GM18861 (cell line): ENCODE measurements around the gene ACTBL2.
A peak's percentile ranks its signal among the peaks of the same experiment; 100 is the strongest.
"Not testable (repeated sequence)": the region's sequence is repeated elsewhere in the genome, so short reads cannot be mapped to it uniquely, and the experiment has no call there.

Experiments
- ATAC-seq: cut with Tn5 transposase; IDR thresholded peaks from one replicate; pipeline ENCODE4 v1.9.1; 2021; ENCODE audit not compliant: unreplicated experiment

The ACTBL2 gene

GRCh38 chr5:57494104-57495098, 11.8 kb upstream of the ACTBL2 start:
- ATAC-seq = peak; percentile 38

- ATAC-seq = no peak
Measured at GRCh38 chr5:57493034-57493433, 10.4 kb upstream of the ACTBL2 start.

- no peak for ATAC-seq
Measured at GRCh38 chr5:57492632-57493031, 10.0 kb upstream of the ACTBL2 start.

GRCh38 chr5:57491369-57491965, 8.9 kb upstream of the ACTBL2 start:
- ATAC-seq = no peak

GRCh38 chr5:57488215-57488955, 5.8 kb upstream of the ACTBL2 start:
- ATAC-seq = no peak

- ATAC-seq = no peak
Measured at GRCh38 chr5:57486027-57486602, 3.5 kb upstream of the ACTBL2 start.

GRCh38 chr5:57478826-57479225, 3.8 kb downstream of the ACTBL2 start:
- ATAC-seq = no peak

- ATAC-seq = no peak
Measured at GRCh38 chr5:57476601-57477056, 6.0 kb downstream of the ACTBL2 start.

GRCh38 chr5:57470339-57470738, 12.3 kb downstream of the ACTBL2 start:
- no peak for ATAC-seq

- no peak for ATAC-seq
Measured at GRCh38 chr5:57468481-57469163, 14.0 kb downstream of the ACTBL2 start.

GRCh38 chr5:57466544-57466943, 16.1 kb downstream of the ACTBL2 start:
- no peak for ATAC-seq

- ATAC-seq = not testable (repeated sequence)
Measured at GRCh38 chr5:57460056-57460455, 22.6 kb downstream of the ACTBL2 start.

- ATAC-seq = no peak
Measured at GRCh38 chr5:57458443-57458842, 24.2 kb downstream of the ACTBL2 start.

- ATAC-seq = no peak
Measured at GRCh38 chr5:57456531-57457135, 26.0 kb downstream of the ACTBL2 start.

- ATAC-seq = no peak
Measured at GRCh38 chr5:57455511-57456455, 26.8 kb downstream of the ACTBL2 start.

GRCh38 chr5:57454896-57455295, 27.7 kb downstream of the ACTBL2 start:
- ATAC-seq = no peak

GRCh38 chr5:57453728-57454127, 28.9 kb downstream of the ACTBL2 start:
- no peak for ATAC-seq

- no peak for ATAC-seq
Measured at GRCh38 chr5:57452885-57453284, 29.7 kb downstream of the ACTBL2 start.
